OCI-LY7 (cell line): ENCODE measurements around the gene TAF1D. TPM values are rescaled to one million over a fixed set of nuclear protein-coding genes. Genes with fewer than 3 reads are reported as not detected.
A peak's percentile ranks its signal among the peaks of the same experiment; 100 is the strongest.

Source experiments
- BruUV-seq: library from RNA; stranded (reverse); fragments of 400-500 nt; replicated peaks from 2 replicates; lab custom pipeline; 2021; lab: Mats Ljungman, UMichigan
- CTCF ChIA-PET: fragments of 300-600 bp; sonication (Branson Sonifier 250); formaldehyde crosslinking; loops from one replicate; lab custom pipeline; 2022; ENCODE audit warnings: antibody characterized with exemption; ENCODE audit not compliant: unreplicated experiment; lab: Charles Lee
- POLR2A ChIA-PET: fragments of 300-600 bp; sonication (Branson Sonifier 250); formaldehyde crosslinking; loops from one replicate; lab custom pipeline; 2022; ENCODE audit warnings: antibody characterized with exemption; lab: Charles Lee
- DNase-seq: peaks from one replicate; pipeline ENCODE4 v3.0.0-alpha.2; 2015; ENCODE audit warnings: low spot score
- H2AFZ ChIP-seq: fragments of 200-600 bp; sonication (generic), shearing (Covaris generic); 2 replicates; pipeline ENCODE4 v1.6.1; 2014; ENCODE audit warnings: mild to moderate bottlenecking, antibody characterized with exemption, low read length, moderate library complexity
- H3K27ac ChIP-seq: fragments of 200-600 bp; sonication (generic); 2 replicates; pipeline ENCODE4 v1.5.1; 2014; ENCODE audit warnings: mixed run types, low read depth, mild to moderate bottlenecking, moderate library complexity, low read length, inconsistent platforms; ENCODE audit not compliant: poor library complexity, severe bottlenecking
- H3K36me3 ChIP-seq: fragments of 200-600 bp; sonication (generic); 2 replicates; pipeline ENCODE4 v1.6.1; 2014; ENCODE audit warnings: mild to moderate bottlenecking, antibody characterized with exemption, low read length, moderate library complexity, mixed read lengths; ENCODE audit not compliant: insufficient read depth
- H3K4me1 ChIP-seq: fragments of 200-600 bp; sonication (generic); 2 replicates; pipeline ENCODE4 v1.5.1; 2014; ENCODE audit warnings: mild to moderate bottlenecking, low read length; ENCODE audit not compliant: insufficient read depth, poor library complexity, severe bottlenecking
- H3K4me2 ChIP-seq: fragments of 200-600 bp; sonication (generic); 2 replicates; pipeline ENCODE4 v1.6.1; 2014; ENCODE audit warnings: mild to moderate bottlenecking, low read length
- H3K4me3 ChIP-seq: fragments of 200-600 bp; sonication (generic); 2 replicates; pipeline ENCODE4 v1.5.1; 2014; ENCODE audit warnings: mild to moderate bottlenecking, low read depth, low read length; ENCODE audit not compliant: poor library complexity, severe bottlenecking
- H3K79me2 ChIP-seq: fragments of 200-600 bp; sonication (generic); 2 replicates; pipeline ENCODE4 v1.6.1; 2016; ENCODE audit warnings: low read depth, mild to moderate bottlenecking, low read length, moderate library complexity, mixed read lengths; ENCODE audit not compliant: insufficient read depth
- H3K9me2 ChIP-seq: fragments of 200-600 bp; sonication (generic); 2 replicates; pipeline ENCODE4 v1.6.1; 2016; ENCODE audit warnings: mild to moderate bottlenecking, low read length, mixed read lengths; ENCODE audit not compliant: insufficient read depth
- H3K9me3 ChIP-seq: fragments of 200-600 bp; sonication (generic); 2 replicates; pipeline ENCODE4 v1.6.1; 2014; ENCODE audit warnings: mild to moderate bottlenecking, mixed run types, low read length, mixed read lengths
- H4K20me1 ChIP-seq: fragments of 200-600 bp; sonication (generic); 2 replicates; pipeline ENCODE4 v1.6.1; 2014; ENCODE audit warnings: mild to moderate bottlenecking, antibody characterized with exemption, low read length, moderate library complexity, mixed read lengths; ENCODE audit not compliant: insufficient read depth
- EZH2phosphoT487 ChIP-seq: fragments of 200-600 bp; sonication (generic); IDR thresholded peaks from 2 replicates; pipeline ENCODE4 v1.6.1; 2018; ENCODE audit warnings: low read depth, borderline replicate concordance, mild to moderate bottlenecking, mixed run types, antibody characterized with exemption, low read length, moderate library complexity, mixed read lengths
- intact Hi-C: fragments of 100-400 bp; cut with micrococcal nuclease; formaldehyde crosslinking; loops from one replicate; pipeline ENCODE4 v1.10.0; 2022; ENCODE audit not compliant: unreplicated experiment
- total RNA-seq, 2 experiments: library from RNA; depleted of rRNA in 1 of 2; stranded (reverse); fragments of >200 nt in 1 of 2; shearing (Covaris generic) in 1 of 2; gene quantifications; 2 replicates each; pipeline ENCODE4 v1.2.3, GENCODE V29; 2014 to 2022
- TF ChIP-seq, protein P1 (sequence below): fragments of 200-600 bp; sonication (generic); conservative IDR thresholded peaks from 2 replicates; pipeline ENCODE4 v1.5.1; 2014; ENCODE audit warnings: mild to moderate bottlenecking, antibody characterized with exemption, low read length, moderate library complexity, mixed read lengths

The TAF1D gene
- total RNA-seq, 2 experiments from 2014 or later: 206 to 276 TPM

DNA sequence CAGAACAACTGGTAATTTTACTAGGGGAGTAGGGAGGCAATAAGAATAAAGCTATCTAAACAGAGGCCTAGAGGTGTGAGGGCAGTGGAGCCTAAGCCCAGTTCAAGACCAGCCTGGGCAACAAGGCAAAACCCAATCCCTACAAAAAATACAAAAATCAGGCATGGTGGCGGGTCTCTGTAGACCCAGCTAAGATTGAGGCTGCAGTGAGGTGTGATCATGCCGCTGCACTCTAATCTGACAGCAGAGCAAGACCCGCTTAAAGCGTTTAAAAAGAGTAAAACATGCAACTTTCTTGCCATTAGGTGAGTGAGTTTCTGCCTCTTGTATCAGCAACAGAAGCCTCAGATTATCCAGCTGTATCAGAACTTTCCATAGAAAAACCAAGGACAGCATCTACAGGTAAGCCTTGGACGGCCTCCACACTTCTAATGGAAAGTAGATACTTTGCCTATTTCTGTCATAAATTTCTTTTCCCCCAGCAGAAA lies 12.1 kb downstream of the TAF1D start:
- no peaks in the 10 kb centered on the region for H3K9me3 ChIP-seq
- H3K36me3 ChIP-seq: peaks cover 100% of the 10 kb centered on the region
- peaks cover 16% of the 10 kb centered on the region; the same call in 1 of the 2 replicates for H3K79me2 ChIP-seq
- TF ChIP-seq, protein P1, sequence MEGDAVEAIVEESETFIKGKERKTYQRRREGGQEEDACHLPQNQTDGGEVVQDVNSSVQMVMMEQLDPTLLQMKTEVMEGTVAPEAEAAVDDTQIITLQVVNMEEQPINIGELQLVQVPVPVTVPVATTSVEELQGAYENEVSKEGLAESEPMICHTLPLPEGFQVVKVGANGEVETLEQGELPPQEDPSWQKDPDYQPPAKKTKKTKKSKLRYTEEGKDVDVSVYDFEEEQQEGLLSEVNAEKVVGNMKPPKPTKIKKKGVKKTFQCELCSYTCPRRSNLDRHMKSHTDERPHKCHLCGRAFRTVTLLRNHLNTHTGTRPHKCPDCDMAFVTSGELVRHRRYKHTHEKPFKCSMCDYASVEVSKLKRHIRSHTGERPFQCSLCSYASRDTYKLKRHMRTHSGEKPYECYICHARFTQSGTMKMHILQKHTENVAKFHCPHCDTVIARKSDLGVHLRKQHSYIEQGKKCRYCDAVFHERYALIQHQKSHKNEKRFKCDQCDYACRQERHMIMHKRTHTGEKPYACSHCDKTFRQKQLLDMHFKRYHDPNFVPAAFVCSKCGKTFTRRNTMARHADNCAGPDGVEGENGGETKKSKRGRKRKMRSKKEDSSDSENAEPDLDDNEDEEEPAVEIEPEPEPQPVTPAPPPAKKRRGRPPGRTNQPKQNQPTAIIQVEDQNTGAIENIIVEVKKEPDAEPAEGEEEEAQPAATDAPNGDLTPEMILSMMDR: no peak
- TF ChIP-seq EZH2phosphoT487: no peak
- H4K20me1 ChIP-seq: peaks cover 49% of the 10 kb centered on the region
- intact Hi-C loops: loop anchor here (5.0 kb wide), 1 partner anchor 47 kb away; no protein-coding TSS in a partner anchor
- H3K9me2 ChIP-seq: no peaks in the 10 kb centered on the region
- H3K27ac ChIP-seq: no peak overlapping the region
- no peak for DNase-seq
- ChIA-PET CTCF (no interaction called here), POLR2A (interaction anchor here (3.7 kb wide), 1 partner anchor 11 kb away, joined by 16 read pairs; no protein-coding TSS in a partner anchor)
- no peak overlapping the region for H3K4me3 ChIP-seq
- H2AFZ ChIP-seq: no peak overlapping the region
- H3K4me1 ChIP-seq: peaks cover 19% of the 10 kb centered on the region
- no peak overlapping the region for H3K4me2 ChIP-seq
- no TSS peak for BruUV-seq

DNA sequence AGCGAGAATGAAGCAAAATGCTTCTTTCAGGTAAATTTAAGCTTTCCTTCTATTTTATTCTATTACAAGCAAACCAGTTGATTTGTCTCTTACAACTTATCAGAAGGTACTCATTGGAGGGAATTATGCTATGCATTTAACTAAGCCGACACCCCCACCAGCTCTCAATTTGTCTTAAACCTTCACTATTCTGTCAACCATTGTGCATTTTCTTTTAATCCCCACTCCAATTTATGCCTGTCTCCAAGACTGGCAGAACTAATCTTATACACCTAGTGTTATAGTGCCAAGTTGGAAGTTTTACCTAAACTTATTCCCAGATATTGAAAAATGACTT lies 12.5 kb downstream of the TAF1D start:
- POLR2A ChIA-PET: interaction anchor here (3.7 kb wide), 1 partner anchor 11 kb away, joined by 16 read pairs; no protein-coding TSS in a partner anchor

More for the DNA sequence above, 12.5 kb downstream of the TAF1D start:
- no peaks in the 10 kb centered on the region for H3K9me2 ChIP-seq
- no TSS peak for BruUV-seq
- no peak overlapping the region for H2AFZ ChIP-seq
- H3K4me1 ChIP-seq: peaks cover 15% of the 10 kb centered on the region
- H3K79me2 ChIP-seq: peaks cover 12% of the 10 kb centered on the region; the same call in 1 of the 2 replicates
- no peaks in the 10 kb centered on the region for H3K9me3 ChIP-seq
- no peak overlapping the region for H3K4me3 ChIP-seq
- H3K36me3 ChIP-seq: peaks cover 99% of the 10 kb centered on the region
- no peak overlapping the region for H3K27ac ChIP-seq
- intact Hi-C loops: loop anchor here (5.0 kb wide), 1 partner anchor 46 kb away; no protein-coding TSS in a partner anchor
- peak; percentile 10 for DNase-seq
- CTCF ChIA-PET: no interaction called here
- no peak for TF ChIP-seq EZH2phosphoT487
- TF ChIP-seq, protein P1: no peak
- H3K4me2 ChIP-seq: no peak overlapping the region
- peaks cover 45% of the 10 kb centered on the region for H4K20me1 ChIP-seq
